Smooth muscle cell (in vitro differentiated cells): ENCODE measurements around the gene IFI44. TPM values are rescaled to one million over a fixed set of nuclear protein-coding genes. Genes with fewer than 3 reads are reported as not detected.

ENCODE experiments used
- DNase-seq: peaks from one replicate; lab custom pipeline; 2025; ENCODE audit not compliant: unreplicated experiment; lab: John Stamatoyannopoulos, UW
- H2AFZ ChIP-seq: fragments of 200-600 bp; sonication (generic); 2 replicates; pipeline ENCODE4 v1.6.0; 2016; ENCODE audit warnings: antibody characterized with exemption, low read depth, mild to moderate bottlenecking
- H3F3A ChIP-seq: fragments of 200-600 bp; sonication (generic); 2 replicates; pipeline ENCODE4 v1.6.0; 2017; ENCODE audit warnings: antibody characterized with exemption, low read depth
- H3K27ac ChIP-seq: fragments of 200-600 bp; sonication (generic); 2 replicates; pipeline ENCODE4 v1.5.1; 2016; ENCODE audit warnings: low read depth, mild to moderate bottlenecking
- H3K27me3 ChIP-seq: fragments of 200-600 bp; sonication (generic); 2 replicates; pipeline ENCODE4 v1.6.1; 2016; ENCODE audit warnings: low read depth, mild to moderate bottlenecking
- H3K36me3 ChIP-seq: fragments of 200-600 bp; sonication (generic); 2 replicates; pipeline ENCODE4 v1.5.1; 2016; ENCODE audit warnings: low read depth
- H3K4me1 ChIP-seq: fragments of 200-600 bp; sonication (generic); 2 replicates; pipeline ENCODE4 v1.5.1; 2016; ENCODE audit warnings: low read depth
- H3K4me2 ChIP-seq: fragments of 200-600 bp; sonication (generic); 2 replicates; pipeline ENCODE4 v1.6.0; 2016; ENCODE audit warnings: mild to moderate bottlenecking
- H3K4me3 ChIP-seq: fragments of 200-600 bp; sonication (generic); 2 replicates; pipeline ENCODE4 v1.5.1; 2016; ENCODE audit warnings: mild to moderate bottlenecking
- H3K79me2 ChIP-seq: fragments of 200-600 bp; sonication (generic); 2 replicates; pipeline ENCODE4 v1.6.0; 2016; ENCODE audit warnings: low read depth, mild to moderate bottlenecking
- H3K9ac ChIP-seq: fragments of 200-600 bp; sonication (generic); 2 replicates; pipeline ENCODE4 v1.6.0; 2016; ENCODE audit warnings: low read depth
- H3K9me3 ChIP-seq: fragments of 200-600 bp; sonication (generic); replicated peaks from 2 replicates; pipeline ENCODE4 v1.5.1; 2016; ENCODE audit warnings: low read depth
- H4K20me1 ChIP-seq: fragments of 200-600 bp; sonication (generic); 2 replicates; pipeline ENCODE4 v1.6.0; 2016; ENCODE audit warnings: low read depth
- CTCF ChIP-seq: fragments of 200-600 bp; sonication (generic); IDR thresholded peaks from 2 replicates; pipeline ENCODE4 v1.5.1; 2017; ENCODE audit warnings: borderline replicate concordance, mild to moderate bottlenecking, antibody characterized with exemption; ENCODE audit not compliant: insufficient read depth, poor library complexity, severe bottlenecking
- WGBS: methylation state at CpG from one replicate; pipeline ENCODE4 v1.1.7; 2016; ENCODE audit warnings: low lambda C conversion rate; 5-methylcytosine and 5-hydroxymethylcytosine counted together
- polyA plus RNA-seq: library from polyadenylated mRNA; unstranded; fragments of >200 nt; fragmentation: Nextera tagmentation; extraction: Ambion mirVana; gene quantifications from 2 replicates; pipeline ENCODE4 v1.2.1, GENCODE V29; 2016
- total RNA-seq: library from RNA; depleted of rRNA; stranded (reverse); fragments of >200 nt; gene quantifications from 2 replicates; pipeline ENCODE4 v1.2.3, GENCODE V29; 2014

The IFI44 gene
- total and polyA plus RNA-seq, 2 experiments from 2014 or later, result 0.71 TPM; not detected in 1

- TF ChIP-seq CTCF, result no peak
- no peaks in the 10 kb centered on the region for H3F3A ChIP-seq
- 89% methylated on average over 6 of the region's 6 CpGs for WGBS
- H3K4me1 ChIP-seq, result no peaks in the 10 kb centered on the region
- no peak overlapping the region for H3K27ac ChIP-seq
- H3K9me3 ChIP-seq, result no peaks in the 10 kb centered on the region
- no peak overlapping the region for H3K9ac ChIP-seq
- H3K36me3 ChIP-seq, result no peaks in the 10 kb centered on the region
- H3K4me2 ChIP-seq, result no peak overlapping the region
- no peaks in the 10 kb centered on the region for H3K79me2 ChIP-seq
- no peaks in the 10 kb centered on the region for H4K20me1 ChIP-seq
- peaks cover 20% of the 10 kb centered on the region for H3K27me3 ChIP-seq
- H2AFZ ChIP-seq, result no peak overlapping the region
- DNase-seq, result no peak
- H3K4me3 ChIP-seq, result no peak overlapping the region
These were observed 16.2 kb downstream of the IFI44 start for GRCh38 chr1:78665809-78666208.

GRCh38 chr1:78667939-78668338 lies 18.3 kb downstream of the IFI44 start:
- Histone ChIP-seq H3K4me3 (no peak overlapping the region), H3K79me2 (no peaks in the 10 kb centered on the region), H3K27me3 (peaks cover 26% of the 10 kb centered on the region), H3K27ac (no peak overlapping the region), H3K4me1 (no peaks in the 10 kb centered on the region), H2AFZ (no peak overlapping the region), H3K36me3 (no peaks in the 10 kb centered on the region), H3F3A (no peaks in the 10 kb centered on the region), H3K4me2 (no peak overlapping the region), H3K9me3 (no peaks in the 10 kb centered on the region), H4K20me1 (no peaks in the 10 kb centered on the region), H3K9ac (no peak overlapping the region)
- no peak for DNase-seq
- TF ChIP-seq CTCF, result no peak
- WGBS, result 72% methylated on average over 1 of the region's 1 CpG

GRCh38 chr1:78668427-78668826 lies 18.8 kb downstream of the IFI44 start:
- H3K4me2 ChIP-seq, result no peak overlapping the region
- TF ChIP-seq CTCF, result no peak
- H3K27ac ChIP-seq, result no peak overlapping the region
- no peaks in the 10 kb centered on the region for H3K36me3 ChIP-seq
- H4K20me1 ChIP-seq, result no peaks in the 10 kb centered on the region
- H3K79me2 ChIP-seq, result no peaks in the 10 kb centered on the region
- H3K27me3 ChIP-seq, result peaks cover 21% of the 10 kb centered on the region
- H3K9ac ChIP-seq, result no peak overlapping the region
- H3K4me3 ChIP-seq, result no peak overlapping the region
- no peaks in the 10 kb centered on the region for H3K4me1 ChIP-seq
- no peaks in the 10 kb centered on the region for H3K9me3 ChIP-seq
- no peaks in the 10 kb centered on the region for H3F3A ChIP-seq
- no peak overlapping the region for H2AFZ ChIP-seq
- DNase-seq, result no peak

- no peak overlapping the region for H3K9ac ChIP-seq
- H3F3A ChIP-seq, result no peaks in the 10 kb centered on the region
- no peak overlapping the region for H3K27ac ChIP-seq
- no peaks in the 10 kb centered on the region for H4K20me1 ChIP-seq
- WGBS, result 57% methylated on average over 1 of the region's 1 CpG
- no peak overlapping the region for H3K4me3 ChIP-seq
- no peaks in the 10 kb centered on the region for H3K9me3 ChIP-seq
- no peak overlapping the region for H3K4me2 ChIP-seq
- H3K79me2 ChIP-seq, result no peaks in the 10 kb centered on the region
- DNase-seq, result no peak
- H3K27me3 ChIP-seq, result peaks cover 14% of the 10 kb centered on the region
- no peak for TF ChIP-seq CTCF
- H3K36me3 ChIP-seq, result no peaks in the 10 kb centered on the region
- H3K4me1 ChIP-seq, result no peaks in the 10 kb centered on the region
- no peak overlapping the region for H2AFZ ChIP-seq
These were observed 22.8 kb downstream of the IFI44 start for GRCh38 chr1:78672428-78672827.
